C4-2B (cell line): ENCODE measurements around the gene APPL2.

Experiments used
- CTCF ChIP-seq: fragments of 450-650 bp; conservative IDR thresholded peaks from 2 replicates; pipeline ENCODE4 v1.5.1; 2017; ENCODE audit warnings: mild to moderate bottlenecking
- ZFX ChIP-seq: fragments of 450-650 bp; IDR thresholded peaks from 2 replicates; pipeline ENCODE4 v1.6.1; 2017

- no peak for TF ChIP-seq CTCF
- TF ChIP-seq ZFX: no peak
These were observed 23.5 kb downstream of the APPL2 start for GRCh38 chr12:105212438-105212837.
